GM21529 (cell line): Measurements from ENCODE around the gene HNRNPU.
"Not testable (repeated sequence)": the region's sequence is repeated elsewhere in the genome, so short reads cannot be mapped to it uniquely, and the experiment has no call there.

Source experiments
- ATAC-seq: cut with Tn5 transposase; IDR thresholded peaks from one replicate; pipeline ENCODE4 v1.9.1; 2021; ENCODE audit not compliant: unreplicated experiment

The HNRNPU gene

DNA sequence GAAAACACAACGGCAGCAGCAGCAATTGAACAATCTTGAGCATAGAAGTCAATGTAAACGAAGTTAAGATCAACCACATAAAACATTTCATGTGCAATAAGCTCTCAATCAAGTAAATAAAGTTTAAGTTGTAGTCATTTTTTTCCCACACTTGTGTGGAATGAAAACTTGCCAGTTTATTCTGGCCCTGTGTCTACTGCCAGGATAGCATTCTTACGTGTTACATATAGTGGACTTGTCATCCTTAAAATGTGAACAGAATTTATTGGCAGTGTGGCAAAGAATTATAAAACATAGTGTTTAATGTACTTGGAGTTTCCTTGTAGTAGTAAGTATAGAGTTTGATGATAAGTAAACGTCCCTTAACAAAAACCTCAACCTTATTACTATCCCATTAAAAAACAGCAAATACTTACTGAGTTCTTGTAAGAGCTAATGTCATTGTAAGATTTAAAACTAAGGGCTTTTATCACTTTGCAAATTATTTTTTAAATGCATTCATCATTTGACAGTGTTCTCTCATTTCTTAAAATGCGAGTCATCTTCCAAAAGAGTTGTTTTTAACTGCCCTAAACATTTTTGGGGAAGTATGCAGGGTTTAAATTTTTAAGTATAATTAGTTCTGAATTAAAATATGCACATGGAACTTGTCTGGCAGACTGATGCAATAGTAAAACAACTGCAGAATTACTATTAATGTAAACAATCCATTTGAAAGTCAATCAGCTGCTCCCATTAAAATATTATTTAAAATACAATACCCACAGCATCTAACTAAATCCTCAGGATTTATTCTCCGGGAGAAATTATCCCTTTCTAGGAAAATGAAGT is 21.0 kb downstream of the HNRNPU start:
- ATAC-seq, result no peak

DNA sequence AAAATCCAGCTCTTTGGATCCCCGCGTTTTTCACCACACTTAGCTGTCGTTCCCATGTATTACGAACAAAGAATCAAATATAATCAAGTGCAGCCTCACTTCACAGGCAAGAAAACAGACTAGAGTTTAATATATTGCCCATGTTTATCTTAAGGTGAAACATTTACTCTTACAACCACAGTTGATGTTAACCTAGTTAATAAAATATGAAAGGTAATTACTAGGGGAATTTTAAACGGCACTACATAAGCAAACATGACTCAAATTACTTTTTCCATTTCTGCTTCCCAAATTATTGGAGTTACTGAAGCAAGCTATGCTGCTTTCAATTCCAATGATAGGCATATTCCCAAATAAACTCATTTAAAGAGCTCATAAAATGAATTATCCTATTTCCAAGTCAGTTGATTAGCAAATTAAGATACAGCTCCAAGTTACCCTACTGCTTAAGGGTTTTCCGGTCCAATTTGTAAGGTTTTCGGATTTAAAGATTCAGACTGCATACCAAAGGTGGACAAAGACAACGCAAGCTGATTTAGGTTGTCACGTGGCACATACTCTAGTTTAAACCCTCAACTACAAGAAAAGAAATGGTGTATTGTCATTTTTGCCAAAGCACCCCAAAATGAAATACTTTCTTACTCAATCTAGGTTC is 22.9 kb downstream of the HNRNPU start:
- ATAC-seq, result no peak

DNA sequence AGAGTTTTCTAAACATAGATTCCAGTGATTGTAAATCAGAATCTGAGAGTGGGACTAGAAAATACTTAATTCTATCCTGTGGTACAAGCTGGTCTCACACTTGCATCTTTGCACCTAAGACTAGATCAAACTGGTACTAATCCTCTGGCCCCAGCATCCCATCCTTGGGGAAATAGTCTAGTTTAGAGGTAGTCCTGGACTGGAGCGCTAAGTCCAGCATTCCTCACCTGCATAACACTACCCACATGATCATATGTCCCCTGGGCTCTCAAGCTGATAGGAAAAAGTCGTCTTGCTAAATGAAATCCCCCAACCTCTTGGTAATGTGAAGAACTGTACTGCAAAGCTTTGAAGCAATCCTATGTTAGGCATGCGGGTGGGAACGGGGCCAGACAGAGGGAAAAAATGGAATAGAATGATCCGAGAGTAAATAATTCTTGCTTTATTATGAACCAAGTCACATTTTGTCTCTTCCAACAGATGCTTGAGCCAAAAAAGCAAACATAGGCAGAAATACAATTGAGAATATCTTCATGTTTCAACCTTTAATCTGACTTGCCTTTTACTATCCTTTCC is 24.0 kb downstream of the HNRNPU start:
- ATAC-seq, result no peak

DNA sequence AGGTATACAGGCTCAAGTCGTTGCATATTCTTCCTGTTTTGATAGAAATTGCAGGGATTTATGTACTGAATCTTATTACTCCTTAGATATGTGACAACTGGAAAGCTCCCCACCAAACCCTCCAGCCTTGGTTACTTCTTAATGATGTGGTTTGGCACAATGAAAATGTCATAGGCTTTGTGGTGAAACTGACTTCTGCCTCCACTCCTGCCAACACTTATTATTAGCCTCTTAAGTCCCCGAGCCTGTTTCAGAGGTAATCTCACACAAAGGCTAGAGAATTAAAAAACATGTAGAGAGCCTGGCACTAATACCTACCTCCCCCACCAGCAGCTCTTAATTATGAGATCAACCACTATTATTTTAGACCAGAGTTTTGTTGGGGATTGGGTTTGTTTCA is 24.7 kb downstream of the HNRNPU start:
- no peak for ATAC-seq

DNA sequence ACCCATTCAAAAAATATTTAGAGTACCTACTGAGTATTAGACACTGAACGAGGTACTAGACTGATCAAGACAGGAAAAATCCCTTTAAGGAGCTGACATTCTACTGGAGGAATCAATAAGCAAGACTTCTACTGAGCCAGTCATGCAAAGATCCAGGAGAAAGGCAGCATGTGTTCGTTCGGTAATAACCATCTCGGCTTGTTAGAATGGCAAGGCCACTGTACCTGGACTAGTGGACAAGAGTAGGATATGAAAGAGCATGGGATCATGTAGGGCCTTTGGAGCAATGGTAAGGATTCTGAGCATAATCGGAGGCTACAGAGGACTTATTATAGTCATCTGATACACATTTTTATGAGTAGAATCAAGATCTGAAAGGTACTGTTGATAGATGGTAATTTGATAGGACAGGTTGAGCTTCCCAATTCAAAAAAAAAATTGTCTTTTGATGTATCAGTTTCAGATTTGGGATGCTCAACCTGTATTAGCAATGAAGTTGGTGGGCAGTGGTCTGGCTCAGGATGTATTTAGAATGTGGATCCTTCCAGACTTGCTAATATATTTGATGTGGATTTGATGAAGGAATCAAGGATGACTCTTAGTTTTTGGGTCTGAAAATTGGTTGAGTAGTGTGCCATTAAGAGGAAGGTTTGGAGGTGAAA is 26.6 kb downstream of the HNRNPU start:
- ATAC-seq, result no peak

DNA sequence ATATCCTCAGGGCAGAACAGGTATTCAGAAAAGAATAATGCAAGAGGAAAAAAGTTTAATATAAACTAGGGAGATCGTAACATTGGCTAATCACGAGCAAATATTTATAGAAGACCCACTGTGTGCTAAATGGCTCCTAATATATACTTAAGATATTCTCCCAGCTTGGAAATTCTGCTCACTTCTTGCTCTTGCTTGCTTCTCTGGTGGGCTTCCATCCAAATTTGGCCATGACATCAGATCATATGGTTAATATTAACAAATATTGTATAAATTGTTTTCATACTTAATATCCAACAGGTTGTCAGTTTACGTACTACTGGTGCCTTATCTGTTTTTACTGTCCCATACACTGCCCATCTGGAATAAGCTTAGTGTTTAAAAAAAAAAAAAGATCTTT is 27.8 kb downstream of the HNRNPU start:
- ATAC-seq, result no peak

DNA sequence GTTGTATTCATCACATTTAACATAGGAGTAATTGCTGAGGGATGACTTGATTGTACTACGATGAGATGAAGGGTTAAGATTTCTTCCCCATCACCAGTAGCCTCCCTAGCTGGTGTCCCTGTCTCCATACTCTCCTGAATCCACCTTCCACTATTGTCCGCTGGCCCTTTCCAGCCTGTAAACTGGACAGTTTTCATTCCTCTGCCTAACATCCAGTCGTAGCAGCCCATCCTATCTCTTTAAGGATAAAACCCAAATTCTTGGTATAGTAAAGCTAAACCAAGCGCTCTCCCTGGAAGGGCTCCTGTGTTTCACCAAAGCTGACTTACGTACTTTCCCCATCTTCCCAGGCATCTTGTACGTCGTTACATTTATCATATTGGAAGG is 28.2 kb downstream of the HNRNPU start:
- no peak for ATAC-seq

DNA sequence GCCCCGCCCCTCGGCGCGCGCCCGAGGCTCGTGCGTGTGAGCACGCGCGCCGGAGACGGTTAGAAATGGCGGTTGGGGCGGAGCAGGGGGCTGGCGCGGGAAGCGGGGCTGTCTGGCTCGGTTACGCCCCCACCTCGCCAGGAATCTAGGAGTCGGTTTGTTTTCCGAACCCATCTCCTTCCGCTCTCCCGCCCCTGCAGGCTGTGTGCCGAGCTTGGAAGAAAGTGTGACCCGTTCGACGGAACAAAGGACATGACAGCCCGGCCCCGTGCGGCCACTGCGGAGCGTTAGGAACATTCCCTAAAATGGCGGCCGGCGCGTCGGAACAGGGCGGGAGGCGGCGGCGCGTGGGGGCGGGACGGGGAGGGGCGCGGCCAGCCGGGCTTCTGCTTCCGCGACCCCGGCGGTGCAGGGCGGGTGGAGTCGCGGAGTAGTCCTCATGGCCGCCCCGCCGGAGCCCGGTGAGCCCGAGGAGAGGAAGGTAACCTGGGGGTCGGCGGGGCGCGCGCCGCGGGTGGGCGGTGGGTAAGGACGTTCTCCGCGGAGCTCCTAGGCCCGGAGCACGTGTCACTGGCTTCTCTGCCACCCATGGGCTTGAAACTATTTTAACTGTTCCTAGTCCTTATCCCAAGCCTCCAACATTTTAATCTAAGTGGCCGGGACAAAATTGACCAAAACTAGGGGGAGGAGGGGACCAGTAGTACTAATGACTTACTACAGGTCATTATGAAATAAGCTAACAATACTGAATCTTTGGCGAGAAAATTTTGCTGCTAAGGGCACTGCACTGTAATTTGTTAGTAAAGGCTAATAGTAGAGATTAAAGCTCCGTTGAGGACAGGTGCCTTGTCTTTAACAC is 28.8 kb downstream of the HNRNPU start, which contains the start of gene COX20:
COX20 (plus strand) TSS at position 383 of the 859 bp plus-strand sequence; CDS start at position 440, 57 bp downstream.
- ATAC-seq, result peak; percentile 59

DNA sequence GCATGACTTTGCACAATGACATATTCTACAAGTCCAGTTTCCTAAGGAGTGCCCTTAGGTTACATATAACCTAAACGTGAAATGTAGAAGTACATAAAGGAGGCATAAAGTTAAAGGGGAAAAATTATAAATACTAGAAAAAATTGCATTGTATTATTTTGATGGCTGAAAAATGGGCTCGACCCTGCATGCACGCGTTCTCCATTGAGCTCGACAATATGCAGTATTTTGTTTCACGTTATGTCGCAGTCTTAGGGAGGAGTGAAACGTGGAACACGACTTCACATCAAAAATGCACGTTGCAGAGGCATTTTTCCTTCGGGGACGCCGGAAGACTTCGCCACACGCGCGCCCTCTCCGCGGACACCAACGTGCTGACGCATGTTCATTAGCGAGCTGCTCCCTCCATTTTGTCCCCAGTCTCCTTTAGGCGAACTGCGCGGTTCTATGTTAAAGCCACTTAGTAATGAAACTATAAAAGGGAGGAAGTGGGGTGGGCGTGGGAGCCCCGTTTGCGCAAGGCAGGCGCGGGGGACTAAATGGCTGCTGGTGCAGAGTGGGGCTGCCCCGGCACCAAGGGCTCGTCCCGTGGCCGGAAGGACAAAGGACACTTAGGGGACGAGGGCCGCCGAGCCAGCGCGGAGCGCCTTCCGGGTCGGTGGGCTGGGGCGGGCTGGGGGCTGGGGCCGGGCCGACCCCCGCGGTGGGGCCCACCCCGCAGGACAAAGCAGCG is 29.6 kb downstream of the HNRNPU start:
- peak; percentile 70 for ATAC-seq

DNA sequence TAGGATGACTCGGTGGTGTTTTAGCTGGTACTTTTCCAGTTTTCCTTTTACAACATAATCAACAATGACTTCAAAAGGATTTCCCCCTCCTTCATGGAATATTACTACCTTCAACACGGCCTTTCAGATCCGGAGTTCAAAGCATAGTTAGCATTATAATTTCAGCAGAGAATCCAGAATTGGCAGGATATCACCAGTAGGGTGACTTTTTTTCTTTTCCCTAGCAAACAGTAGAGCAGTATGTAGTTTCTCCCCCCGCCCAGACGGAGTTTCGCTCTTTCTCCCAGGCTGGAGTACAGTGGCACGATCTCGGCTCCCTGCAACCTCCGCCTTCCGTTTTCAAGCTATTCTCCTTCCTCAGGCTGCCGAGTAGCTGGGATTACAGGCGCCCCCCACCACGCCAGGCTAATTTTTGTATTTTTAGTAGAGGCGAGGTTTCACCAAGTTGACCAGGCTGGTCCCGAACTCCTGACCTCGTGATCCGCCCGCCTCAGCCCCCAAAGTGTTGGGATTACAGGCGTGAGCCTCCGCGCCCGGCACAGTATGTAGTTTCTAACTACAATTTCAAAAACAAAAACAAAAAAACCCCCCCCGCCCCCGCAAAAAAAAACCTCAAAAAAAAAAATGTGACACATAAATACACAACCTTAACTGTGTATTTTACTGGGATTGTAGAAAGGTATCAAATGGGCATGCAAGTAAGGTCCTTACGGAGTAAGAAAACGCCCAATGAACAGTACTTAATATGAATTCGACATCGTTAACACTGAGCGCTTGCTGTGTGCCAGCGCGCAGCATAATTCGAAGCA is 30.4 kb downstream of the HNRNPU start:
- ATAC-seq, result peak; percentile 10

DNA sequence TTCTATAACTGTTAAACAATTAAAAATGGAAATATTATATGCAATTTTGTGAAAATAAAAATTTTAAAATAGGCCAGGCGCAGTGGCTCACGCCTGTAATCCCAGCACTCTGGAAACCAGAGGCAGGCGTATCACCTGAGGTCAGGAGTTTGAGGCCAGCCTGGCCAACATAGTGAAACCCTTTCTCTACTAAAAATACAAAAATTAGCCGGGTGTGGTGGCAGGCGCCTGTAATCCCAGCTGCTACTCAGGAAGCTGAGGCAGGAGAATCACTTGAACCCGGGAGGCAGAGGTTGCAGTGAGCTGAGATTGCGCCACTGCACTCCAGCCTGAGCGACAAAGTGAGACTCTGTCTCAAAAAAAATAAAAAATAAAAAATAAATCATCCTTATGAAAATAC is 31.1 kb downstream of the HNRNPU start:
- ATAC-seq, result not testable (repeated sequence)

DNA sequence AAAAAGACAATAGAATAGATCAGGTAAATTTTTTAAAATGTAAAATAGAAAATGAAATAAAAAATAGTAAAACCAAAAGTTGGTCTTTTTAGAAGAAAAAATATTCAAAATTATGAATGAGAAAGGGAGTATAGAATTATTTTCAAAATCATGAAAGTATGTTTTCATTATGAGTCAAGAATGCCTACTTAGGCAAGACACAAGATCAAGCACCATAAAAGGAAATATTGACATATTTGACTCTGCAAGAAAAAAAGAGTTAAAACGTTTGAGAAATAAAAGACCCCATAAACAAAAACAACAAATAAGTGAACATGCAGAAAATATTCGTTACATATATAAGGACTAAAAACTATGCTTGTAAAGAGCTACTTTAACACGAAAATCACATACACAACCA is 33.7 kb downstream of the HNRNPU start:
- ATAC-seq, result no peak

DNA sequence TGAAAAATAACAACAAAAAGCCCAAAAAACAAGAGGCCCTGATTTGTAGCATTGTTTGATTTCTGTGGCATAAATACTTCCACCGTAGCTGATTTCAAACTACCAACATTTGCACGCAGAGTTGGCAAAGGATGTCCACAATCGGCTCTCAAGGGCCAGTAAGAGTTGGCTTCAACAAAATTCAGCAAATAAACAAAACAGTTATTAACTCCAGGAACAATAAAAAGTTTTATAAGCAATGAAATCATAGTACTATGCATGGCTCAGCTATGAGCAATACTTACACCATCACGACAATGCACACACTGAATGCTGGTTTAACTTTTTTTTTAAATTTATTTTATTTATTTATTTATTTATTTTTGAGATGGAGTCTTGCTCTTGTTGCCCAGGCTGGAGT is 37.6 kb downstream of the HNRNPU start:
- ATAC-seq, result no peak

DNA sequence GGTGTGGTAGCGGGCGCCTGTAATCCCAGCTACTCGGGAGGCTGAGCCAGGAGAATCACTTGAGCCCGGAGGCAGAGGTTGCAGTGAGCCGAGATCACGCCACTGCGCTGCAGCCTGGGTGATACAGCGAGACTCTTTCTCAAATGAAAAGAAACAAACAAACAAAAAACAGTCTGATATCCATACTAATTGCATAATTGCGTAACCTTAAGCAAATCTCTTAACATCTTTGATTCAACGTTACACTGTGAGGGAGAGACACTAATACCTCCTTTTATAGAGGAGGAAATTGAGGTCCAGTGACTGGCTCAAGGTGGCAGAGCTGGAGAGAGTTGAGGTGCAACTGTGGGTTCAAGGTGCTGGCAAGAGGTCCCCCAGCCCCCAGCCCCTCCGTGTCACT is 41.5 kb downstream of the HNRNPU start:
- no peak for ATAC-seq

DNA sequence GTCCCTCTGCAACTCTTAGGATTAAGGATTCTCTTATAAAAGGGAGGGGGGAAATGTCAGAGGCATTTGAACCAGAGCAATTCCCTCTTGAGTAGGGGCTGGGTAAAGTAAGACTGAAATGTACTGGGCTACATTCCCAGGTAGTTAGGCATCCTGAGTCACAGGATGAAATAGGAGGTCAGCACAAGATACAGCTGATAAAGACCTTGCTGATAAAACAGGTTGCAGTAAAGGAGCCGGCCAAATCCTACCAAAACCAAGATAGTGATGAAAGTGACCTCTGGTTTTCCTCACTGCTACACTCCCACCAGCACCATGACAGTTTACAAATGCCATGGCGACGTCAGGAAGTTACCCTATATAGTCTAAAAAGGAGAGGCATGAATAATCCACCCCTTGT is 43.2 kb downstream of the HNRNPU start:
- no peak for ATAC-seq

DNA sequence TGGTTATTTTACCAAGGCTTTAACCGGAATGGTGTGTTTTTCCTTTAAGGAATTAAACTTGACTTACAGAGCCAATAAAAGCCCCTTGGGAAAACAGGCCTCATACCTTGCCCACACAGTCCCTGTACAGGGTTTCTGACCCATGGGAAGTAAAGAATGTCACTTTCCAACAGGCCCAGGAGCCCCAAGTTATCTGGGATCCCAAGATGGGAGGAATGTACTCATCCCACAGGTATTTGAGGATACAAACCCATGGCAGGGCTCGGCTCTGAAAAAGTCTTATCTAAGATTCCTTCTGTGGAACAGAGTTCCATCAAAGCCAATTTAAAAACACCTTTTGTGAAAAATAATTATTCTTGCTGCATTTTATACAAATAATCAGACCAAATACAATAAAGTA is 44.2 kb downstream of the HNRNPU start:
- no peak for ATAC-seq

DNA sequence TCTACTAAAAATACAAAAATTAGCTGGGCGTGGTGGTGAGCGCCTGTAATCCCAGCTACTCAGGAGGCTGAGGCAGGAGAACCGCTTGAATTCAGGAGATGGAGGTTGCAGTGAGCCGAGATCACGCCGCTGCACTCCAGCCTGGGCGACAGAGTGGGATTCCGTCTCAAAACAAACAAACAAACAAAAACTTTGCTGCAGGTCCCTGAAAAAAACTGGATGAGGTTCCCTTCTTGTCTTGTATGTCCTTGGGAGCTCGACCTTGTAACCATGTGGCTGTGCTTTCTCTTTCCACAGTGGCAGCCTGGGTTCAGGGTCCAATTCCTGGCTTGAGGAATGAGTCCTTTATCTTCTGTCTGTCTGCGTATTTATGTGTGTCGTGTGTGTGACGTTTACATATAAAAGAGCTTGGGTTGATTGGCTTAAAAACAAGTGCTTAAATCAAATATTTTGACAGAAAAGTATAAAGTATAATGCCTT is 46.9 kb downstream of the HNRNPU start:
- ATAC-seq, result no peak

DNA sequence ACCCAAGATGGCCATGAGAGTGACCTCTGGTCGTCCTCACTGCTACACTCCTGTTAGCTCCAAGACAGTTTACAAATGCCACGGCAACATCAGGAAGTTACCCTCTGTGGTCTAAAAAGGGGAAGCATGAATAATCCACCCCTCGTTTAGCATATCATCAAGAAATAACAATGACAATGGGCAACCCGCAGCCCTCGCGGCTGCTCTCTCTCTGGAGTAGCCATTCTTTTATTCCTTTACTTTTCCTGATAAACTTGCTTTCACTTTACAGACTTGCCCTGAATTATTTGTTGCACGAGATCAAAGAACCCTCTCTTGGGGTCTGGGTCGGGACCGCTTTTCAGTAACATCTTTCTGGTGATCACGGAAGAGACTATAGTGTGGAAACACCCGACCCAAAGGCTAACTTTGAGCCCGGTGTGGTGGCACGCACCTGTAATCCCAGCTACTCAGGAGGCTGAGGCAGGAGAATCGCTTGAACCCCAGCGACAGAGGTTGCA is 48.7 kb downstream of the HNRNPU start:
- ATAC-seq, result no peak

DNA sequence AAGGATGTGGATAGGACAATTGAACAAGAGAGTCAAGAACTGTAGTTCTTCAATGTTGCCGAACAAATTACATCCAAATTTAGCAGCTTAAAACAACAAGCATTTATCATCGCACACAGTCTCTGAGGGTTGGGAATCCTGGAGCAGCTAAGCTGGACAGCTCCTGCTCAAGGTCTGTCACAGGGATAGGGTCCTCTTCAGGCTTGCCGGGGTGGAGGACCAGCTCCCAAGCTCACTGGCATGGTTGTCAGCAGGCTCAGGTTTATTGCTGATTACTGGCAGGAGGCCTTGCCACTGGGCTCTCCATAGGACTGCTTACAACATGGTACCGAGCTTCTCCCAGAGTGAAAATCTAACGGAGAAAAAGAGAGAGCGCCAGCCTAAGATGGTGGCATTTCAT is 51.0 kb downstream of the HNRNPU start:
- no peak for ATAC-seq
